ENCODE measurements around the gene HTR2A.

DNA sequence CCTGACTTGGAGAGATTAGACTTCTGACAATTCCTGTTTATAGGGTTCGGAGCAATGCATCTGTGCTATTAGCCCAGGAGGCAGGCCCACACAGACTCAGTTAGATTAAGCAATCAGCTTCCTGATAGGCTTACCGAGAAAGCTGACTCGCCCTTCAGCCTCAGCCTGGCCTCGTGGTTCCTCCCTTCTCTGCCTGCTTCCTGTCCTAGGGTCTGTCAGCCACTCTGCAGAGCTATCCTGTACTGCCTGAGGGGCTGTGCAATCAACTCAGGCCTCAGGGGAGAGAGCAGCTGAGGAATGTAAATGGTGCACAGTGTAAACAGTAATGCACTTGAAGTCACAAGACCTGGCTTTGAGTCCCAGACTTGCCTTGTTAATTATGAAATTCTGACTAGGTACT, 30.7 kb downstream of the HTR2A start:
- TF ChIP-seq, protein P1, sequence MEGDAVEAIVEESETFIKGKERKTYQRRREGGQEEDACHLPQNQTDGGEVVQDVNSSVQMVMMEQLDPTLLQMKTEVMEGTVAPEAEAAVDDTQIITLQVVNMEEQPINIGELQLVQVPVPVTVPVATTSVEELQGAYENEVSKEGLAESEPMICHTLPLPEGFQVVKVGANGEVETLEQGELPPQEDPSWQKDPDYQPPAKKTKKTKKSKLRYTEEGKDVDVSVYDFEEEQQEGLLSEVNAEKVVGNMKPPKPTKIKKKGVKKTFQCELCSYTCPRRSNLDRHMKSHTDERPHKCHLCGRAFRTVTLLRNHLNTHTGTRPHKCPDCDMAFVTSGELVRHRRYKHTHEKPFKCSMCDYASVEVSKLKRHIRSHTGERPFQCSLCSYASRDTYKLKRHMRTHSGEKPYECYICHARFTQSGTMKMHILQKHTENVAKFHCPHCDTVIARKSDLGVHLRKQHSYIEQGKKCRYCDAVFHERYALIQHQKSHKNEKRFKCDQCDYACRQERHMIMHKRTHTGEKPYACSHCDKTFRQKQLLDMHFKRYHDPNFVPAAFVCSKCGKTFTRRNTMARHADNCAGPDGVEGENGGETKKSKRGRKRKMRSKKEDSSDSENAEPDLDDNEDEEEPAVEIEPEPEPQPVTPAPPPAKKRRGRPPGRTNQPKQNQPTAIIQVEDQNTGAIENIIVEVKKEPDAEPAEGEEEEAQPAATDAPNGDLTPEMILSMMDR (IDR thresholded peaks at IDR 0.05), result no peak
- no peak for TF ChIP-seq SIN3A (IDR thresholded peaks at IDR 0.05; ENCODE audit: borderline replicate concordance, insufficient read depth, low read depth, low read length)
- TF ChIP-seq TCF7L2 (IDR thresholded peaks at IDR 0.05; ENCODE audit: low read depth, low read length), result no peak
- TF ChIP-seq POLR2AphosphoS5 (IDR thresholded peaks at IDR 0.05; ENCODE audit: low read depth, low read length), result no peak
